HepG2 (cell line): ENCODE results near the gene AFDN. TPM values are rescaled to one million over a fixed set of nuclear protein-coding genes. Genes with fewer than 3 reads are reported as not detected.

Experiments
- ATF5 ChIP-seq: sonication (generic); formaldehyde crosslinking; IDR thresholded peaks from 2 replicates; pipeline ENCODE4 v1.4.0; 2020; ENCODE audit warnings: mild to moderate bottlenecking, low read depth, missing genetic modification reagents
- FOXK1 ChIP-seq: sonication (generic); formaldehyde crosslinking; IDR thresholded peaks from 2 replicates; pipeline ENCODE4 v1.4.0; 2020; ENCODE audit warnings: low read depth, missing genetic modification reagents, borderline replicate concordance
- HHEX ChIP-seq: IDR thresholded peaks from 2 replicates; pipeline ENCODE4 v1.6.1; 2016; ENCODE audit warnings: control low read depth
- MXI1 ChIP-seq: IDR thresholded peaks from 3 replicates; pipeline ENCODE4 v1.6.1; 2012; ENCODE audit warnings: low read depth, low read length, inconsistent platforms, borderline replicate concordance
- MZF1 ChIP-seq: sonication (generic); formaldehyde crosslinking; IDR thresholded peaks from 2 replicates; pipeline ENCODE4 v1.8.1; 2023; ENCODE audit warnings: mild to moderate bottlenecking, missing genetic modification reagents, borderline replicate concordance
- PRDM15 ChIP-seq: sonication (generic); formaldehyde crosslinking; IDR thresholded peaks from 2 replicates; pipeline ENCODE4 v1.4.0; 2020; ENCODE audit warnings: missing genetic modification reagents
- PRPF4 ChIP-seq: fragments of 200-400 bp; formaldehyde crosslinking; IDR thresholded peaks from 2 replicates; pipeline ENCODE4 v1.6.1; 2016; ENCODE audit warnings: low read length, low read depth; ENCODE audit not compliant: poor library complexity, severe bottlenecking
- RXRB ChIP-seq: IDR thresholded peaks from 2 replicates; pipeline ENCODE4 v1.6.1; 2016; ENCODE audit warnings: borderline replicate concordance, missing genetic modification reagents, missing compliant biosample characterization
- SAFB2 ChIP-seq: sonication (generic); formaldehyde crosslinking; IDR thresholded peaks from 2 replicates; pipeline ENCODE4 v1.5.1; 2020; ENCODE audit warnings: missing genetic modification reagents, low read depth, mild to moderate bottlenecking, borderline replicate concordance
- SALL1 ChIP-seq: sonication (generic); formaldehyde crosslinking; IDR thresholded peaks from 2 replicates; pipeline ENCODE4 v1.8.0; 2022; ENCODE audit warnings: mild to moderate bottlenecking, missing genetic modification reagents
- SAP130 ChIP-seq: IDR thresholded peaks from 2 replicates; pipeline ENCODE4 v1.6.1; 2016; ENCODE audit warnings: low read depth
- SNAPC4 ChIP-seq: sonication (generic); formaldehyde crosslinking; IDR thresholded peaks from 2 replicates; pipeline ENCODE4 v1.4.0; 2020; ENCODE audit warnings: mild to moderate bottlenecking, missing genetic modification reagents
- SRF ChIP-seq: IDR thresholded peaks from 2 replicates; pipeline ENCODE4 v1.6.1; 2011; ENCODE audit warnings: mild to moderate bottlenecking, low read depth, low read length, moderate library complexity
- ZNF10 ChIP-seq: sonication (generic); formaldehyde crosslinking; IDR thresholded peaks from 2 replicates; pipeline ENCODE4 v1.4.0; 2020; ENCODE audit warnings: mild to moderate bottlenecking, low read depth, missing genetic modification reagents, borderline replicate concordance
- ZNF512 ChIP-seq: sonication (generic); formaldehyde crosslinking; IDR thresholded peaks from 2 replicates; pipeline ENCODE4 v1.4.0; 2020; ENCODE audit warnings: mild to moderate bottlenecking, missing genetic modification reagents
- ZNF850 ChIP-seq: sonication (generic); formaldehyde crosslinking; conservative IDR thresholded peaks from 2 replicates; pipeline ENCODE4 v1.9.0; 2021; ENCODE audit warnings: mild to moderate bottlenecking, missing genetic modification reagents
- polyA plus RNA-seq, 8 experiments: library from polyadenylated mRNA; depleted of rRNA in 3 of 8; stranded (reverse) in 7 of 8; unstranded in 1 of 8; fragments of >200 nt; fragmentation: Illumina TruSeq in 4 of 8; extraction: Trizol in 4 of 8; gene quantifications; 2 replicates each; pipeline versions ENCODE4 v1.2.1 to v1.2.3, GENCODE V29; 2011 to 2016; ENCODE audit warnings: low read depth in 4 of 8, missing spikeins in 1 of 8, mixed read lengths in 1 of 8; ENCODE audit not compliant: insufficient read depth in 1 of 8
- total RNA-seq, 5 experiments: library from RNA; depleted of rRNA; stranded (reverse); fragments of >200 nt; fragmentation: Illumina TruSeq; extraction: Trizol; gene quantifications; 2 replicates each; pipeline ENCODE4 v1.2.3, GENCODE V29; 2016; ENCODE audit warnings: low read depth in 1 of 5
- TF ChIP-seq, protein P1 (sequence below): sonication (generic); formaldehyde crosslinking; IDR thresholded peaks from 2 replicates; pipeline ENCODE4 v1.4.0; 2020; ENCODE audit warnings: missing genetic modification reagents

AFDN gene
- total and polyA plus RNA-seq, 2 of the 13 experiments (the other 11 are each of a cell fraction or from before 2014, with no cell fraction given) = 136 to 151 TPM

- TF ChIP-seq SAP130 (CRISPR knock-in tag) = peak; percentile 65
- no peak for TF ChIP-seq ZNF10
- TF ChIP-seq MZF1 (CRISPR knock-in tag) = no peak
- TF ChIP-seq ATF5 (CRISPR knock-in tag) = no peak
- peak; percentile 67; the same call in 1 of the 2 replicates for TF ChIP-seq SNAPC4 (CRISPR knock-in tag)
- TF ChIP-seq MXI1 = no peak; the same call in 2 of the 3 replicates
- no peak; the same call in 1 of the 2 replicates for TF ChIP-seq FOXK1
- no peak for TF ChIP-seq PRDM15 (CRISPR knock-in tag)
- no peak for TF ChIP-seq RXRB (CRISPR knock-in tag)
- no peak for TF ChIP-seq ZNF850
- TF ChIP-seq ZNF512 = no peak
- TF ChIP-seq SALL1 (CRISPR knock-in tag) = peak; percentile 21; the same call in 1 of the 2 replicates
- TF ChIP-seq SRF = no peak
- TF ChIP-seq, protein P1, sequence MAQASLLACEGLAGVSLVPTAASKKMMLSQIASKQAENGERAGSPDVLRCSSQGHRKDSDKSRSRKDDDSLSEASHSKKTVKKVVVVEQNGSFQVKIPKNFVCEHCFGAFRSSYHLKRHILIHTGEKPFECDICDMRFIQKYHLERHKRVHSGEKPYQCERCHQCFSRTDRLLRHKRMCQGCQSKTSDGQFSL (CRISPR knock-in tag) = no peak
- peak; percentile 69 for TF ChIP-seq PRPF4
- no peak for TF ChIP-seq HHEX
- TF ChIP-seq SAFB2 (CRISPR knock-in tag) = no peak
Measured at GRCh38 chr6:167825332-167826229, 1.1 kb upstream of the AFDN start (continued).
